ENCODE measurements around the gene TBXA2R. TPM values are rescaled to one million over a fixed set of nuclear protein-coding genes. Genes with fewer than 3 reads are reported as not detected.

TBXA2R gene
- total RNA-seq, 1 experiment from 2014 or later = not detected

DNA sequence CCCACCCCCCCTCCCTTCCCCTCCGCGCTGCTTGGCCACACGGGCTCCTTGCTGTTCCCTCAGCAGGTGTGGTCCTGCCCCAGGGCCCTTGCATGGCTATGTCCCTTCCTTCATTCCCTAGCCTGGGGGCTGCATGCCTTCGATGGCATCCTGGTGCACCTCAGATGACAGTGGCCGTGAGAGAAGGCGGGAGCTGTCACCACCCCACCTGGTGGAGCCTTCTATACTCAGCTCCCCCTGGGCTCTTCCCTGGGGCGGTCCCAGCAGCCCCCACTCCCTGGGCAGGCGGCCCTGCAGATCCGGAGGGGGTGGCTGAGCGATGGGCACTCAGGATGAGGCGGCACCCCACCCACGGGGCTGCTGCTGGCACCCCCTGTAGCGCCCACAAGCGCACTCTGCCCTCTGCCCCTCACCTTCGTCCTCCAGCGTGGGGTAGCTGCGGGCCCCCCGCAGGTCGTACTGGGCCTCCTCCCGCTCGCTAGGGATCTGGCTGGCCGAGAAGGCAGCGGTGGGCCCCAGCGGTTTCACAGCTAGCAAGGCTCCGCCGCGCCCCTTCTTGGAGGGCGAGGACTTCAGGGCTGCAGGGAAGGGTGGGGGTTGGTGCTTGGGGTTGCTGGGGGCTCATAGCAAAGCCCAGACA, 37.1 kb upstream of the TBXA2R start:
- TF ChIP-seq, protein P1, sequence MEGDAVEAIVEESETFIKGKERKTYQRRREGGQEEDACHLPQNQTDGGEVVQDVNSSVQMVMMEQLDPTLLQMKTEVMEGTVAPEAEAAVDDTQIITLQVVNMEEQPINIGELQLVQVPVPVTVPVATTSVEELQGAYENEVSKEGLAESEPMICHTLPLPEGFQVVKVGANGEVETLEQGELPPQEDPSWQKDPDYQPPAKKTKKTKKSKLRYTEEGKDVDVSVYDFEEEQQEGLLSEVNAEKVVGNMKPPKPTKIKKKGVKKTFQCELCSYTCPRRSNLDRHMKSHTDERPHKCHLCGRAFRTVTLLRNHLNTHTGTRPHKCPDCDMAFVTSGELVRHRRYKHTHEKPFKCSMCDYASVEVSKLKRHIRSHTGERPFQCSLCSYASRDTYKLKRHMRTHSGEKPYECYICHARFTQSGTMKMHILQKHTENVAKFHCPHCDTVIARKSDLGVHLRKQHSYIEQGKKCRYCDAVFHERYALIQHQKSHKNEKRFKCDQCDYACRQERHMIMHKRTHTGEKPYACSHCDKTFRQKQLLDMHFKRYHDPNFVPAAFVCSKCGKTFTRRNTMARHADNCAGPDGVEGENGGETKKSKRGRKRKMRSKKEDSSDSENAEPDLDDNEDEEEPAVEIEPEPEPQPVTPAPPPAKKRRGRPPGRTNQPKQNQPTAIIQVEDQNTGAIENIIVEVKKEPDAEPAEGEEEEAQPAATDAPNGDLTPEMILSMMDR (conservative IDR thresholded peaks at IDR 0.05) = no peak
- TF ChIP-seq EZH2 (IDR thresholded peaks at IDR 0.05; ENCODE audit: low read depth) = no peak
- ChIA-PET CTCF (no interaction called here), POLR2A (ENCODE audit: unreplicated experiment) (no interaction called here)
- H3K27me3 ChIP-seq (ENCODE audit: insufficient read depth, low read depth) = no peaks in the 10 kb centered on the region
- intact Hi-C loops (cut with micrococcal nuclease; ENCODE audit: unreplicated experiment) = no loop called here
- H3K4me3 ChIP-seq = no peak overlapping the region
- H3K79me2 ChIP-seq (ENCODE audit: low read depth) = no peaks in the 10 kb centered on the region
- H4K20me1 ChIP-seq (ENCODE audit: insufficient read depth) = no peaks in the 10 kb centered on the region
- no peaks in the 10 kb centered on the region for H3K9me3 ChIP-seq (ENCODE audit: insufficient read depth, low read depth)
- H3K4me1 ChIP-seq (replicated peaks; ENCODE audit: insufficient read depth) = no peaks in the 10 kb centered on the region
- no peak overlapping the region for H3K27ac ChIP-seq
- no peak for DNase-seq
- H3K36me3 ChIP-seq (ENCODE audit: low read depth) = no peaks in the 10 kb centered on the region
- H3K9me2 ChIP-seq (ENCODE audit: insufficient read depth) = no peaks in the 10 kb centered on the region
- no peaks in the 10 kb centered on the region for H3F3A ChIP-seq (ENCODE audit: insufficient read depth, low read depth)
- BruUV-seq (replicated peaks) = no TSS peak
- no peak overlapping the region for H3K4me2 ChIP-seq
- no peak overlapping the region for H2AFZ ChIP-seq

GRCh38 chr19:3642987-3643673, 36.5 kb upstream of the TBXA2R start:
- ChIA-PET CTCF (no interaction called here), POLR2A (ENCODE audit: unreplicated experiment) (no interaction called here)
- H3K27me3 ChIP-seq (ENCODE audit: insufficient read depth, low read depth) = no peaks in the 10 kb centered on the region
- H3K9me3 ChIP-seq (ENCODE audit: insufficient read depth, low read depth) = no peaks in the 10 kb centered on the region
- intact Hi-C loops (cut with micrococcal nuclease; ENCODE audit: unreplicated experiment) = no loop called here
- H3F3A ChIP-seq (ENCODE audit: insufficient read depth, low read depth) = no peaks in the 10 kb centered on the region
- TF ChIP-seq, protein P1 (conservative IDR thresholded peaks at IDR 0.05) = no peak
- no peak for TF ChIP-seq EZH2 (IDR thresholded peaks at IDR 0.05; ENCODE audit: low read depth)
- no peaks in the 10 kb centered on the region for H3K79me2 ChIP-seq (ENCODE audit: low read depth)
- no TSS peak for BruUV-seq (replicated peaks)
- no peak for DNase-seq
- no peak overlapping the region for H3K27ac ChIP-seq
- no peak overlapping the region for H2AFZ ChIP-seq
- no peaks in the 10 kb centered on the region for H3K4me1 ChIP-seq (replicated peaks; ENCODE audit: insufficient read depth)
- H3K36me3 ChIP-seq (ENCODE audit: low read depth) = no peaks in the 10 kb centered on the region
- H3K4me2 ChIP-seq = no peak overlapping the region
- no peak overlapping the region for H3K4me3 ChIP-seq
- no peaks in the 10 kb centered on the region for H4K20me1 ChIP-seq (ENCODE audit: insufficient read depth)
- H3K9me2 ChIP-seq (ENCODE audit: insufficient read depth) = no peaks in the 10 kb centered on the region

GRCh38 chr19:3642296-3642695, 35.6 kb upstream of the TBXA2R start:
- no TSS peak for BruUV-seq (replicated peaks)
- Histone ChIP-seq H4K20me1 (ENCODE audit: insufficient read depth) (no peaks in the 10 kb centered on the region), H3K4me1 (replicated peaks; ENCODE audit: insufficient read depth) (no peaks in the 10 kb centered on the region), H3K9me3 (ENCODE audit: insufficient read depth, low read depth) (no peaks in the 10 kb centered on the region), H3F3A (ENCODE audit: insufficient read depth, low read depth) (no peaks in the 10 kb centered on the region), H3K4me2 (no peak overlapping the region), H3K27ac (no peak overlapping the region), H3K9me2 (ENCODE audit: insufficient read depth) (no peaks in the 10 kb centered on the region), H3K4me3 (no peak overlapping the region), H2AFZ (no peak overlapping the region), H3K79me2 (ENCODE audit: low read depth) (no peaks in the 10 kb centered on the region), H3K27me3 (ENCODE audit: insufficient read depth, low read depth) (no peaks in the 10 kb centered on the region), H3K36me3 (ENCODE audit: low read depth) (no peaks in the 10 kb centered on the region)
- TF ChIP-seq, protein P1 (conservative IDR thresholded peaks at IDR 0.05) = no peak
- no peak for TF ChIP-seq EZH2 (IDR thresholded peaks at IDR 0.05; ENCODE audit: low read depth)
- intact Hi-C loops (cut with micrococcal nuclease; ENCODE audit: unreplicated experiment) = no loop called here
- CTCF ChIA-PET = no interaction called here
- POLR2A ChIA-PET (ENCODE audit: unreplicated experiment) = no interaction called here
- no peak for DNase-seq

Measured in PC-9 (cell line).